Measurements from ENCODE around the gene SATB2.
A peak's percentile ranks its signal among the peaks of the same experiment; 100 is the strongest.

SATB2 gene

DNA sequence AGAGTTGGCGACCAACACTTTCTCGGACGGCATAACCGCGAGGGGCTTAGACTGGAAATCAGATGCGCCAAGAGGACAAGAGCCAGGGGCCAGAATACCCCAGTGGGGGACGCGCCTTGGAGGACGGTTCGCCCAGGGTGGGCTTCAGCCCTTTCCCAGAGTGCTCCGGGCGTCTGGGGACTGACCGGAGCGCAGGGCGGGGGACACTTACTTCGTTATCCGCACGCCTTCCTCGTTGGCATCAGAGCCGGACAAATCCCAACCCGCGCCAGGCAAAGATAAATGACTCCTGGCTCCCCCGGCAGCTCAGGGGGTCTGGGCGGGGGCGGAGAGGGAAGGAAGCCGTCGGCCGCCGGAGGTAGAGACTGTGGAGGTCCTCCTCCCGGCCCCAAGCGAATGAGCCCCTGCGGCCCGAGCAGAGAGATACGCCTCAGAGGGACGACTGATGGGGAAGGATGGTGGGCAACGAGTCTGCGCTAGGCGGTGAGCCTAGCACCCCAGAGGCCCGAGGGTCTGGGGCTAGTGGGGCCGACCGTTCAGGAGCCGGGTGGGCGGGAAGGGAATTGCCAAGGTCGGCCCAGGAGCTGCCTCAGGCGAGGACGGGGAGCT, 4.7 kb upstream of the SATB2 start:
- TF ChIP-seq, protein P1, sequence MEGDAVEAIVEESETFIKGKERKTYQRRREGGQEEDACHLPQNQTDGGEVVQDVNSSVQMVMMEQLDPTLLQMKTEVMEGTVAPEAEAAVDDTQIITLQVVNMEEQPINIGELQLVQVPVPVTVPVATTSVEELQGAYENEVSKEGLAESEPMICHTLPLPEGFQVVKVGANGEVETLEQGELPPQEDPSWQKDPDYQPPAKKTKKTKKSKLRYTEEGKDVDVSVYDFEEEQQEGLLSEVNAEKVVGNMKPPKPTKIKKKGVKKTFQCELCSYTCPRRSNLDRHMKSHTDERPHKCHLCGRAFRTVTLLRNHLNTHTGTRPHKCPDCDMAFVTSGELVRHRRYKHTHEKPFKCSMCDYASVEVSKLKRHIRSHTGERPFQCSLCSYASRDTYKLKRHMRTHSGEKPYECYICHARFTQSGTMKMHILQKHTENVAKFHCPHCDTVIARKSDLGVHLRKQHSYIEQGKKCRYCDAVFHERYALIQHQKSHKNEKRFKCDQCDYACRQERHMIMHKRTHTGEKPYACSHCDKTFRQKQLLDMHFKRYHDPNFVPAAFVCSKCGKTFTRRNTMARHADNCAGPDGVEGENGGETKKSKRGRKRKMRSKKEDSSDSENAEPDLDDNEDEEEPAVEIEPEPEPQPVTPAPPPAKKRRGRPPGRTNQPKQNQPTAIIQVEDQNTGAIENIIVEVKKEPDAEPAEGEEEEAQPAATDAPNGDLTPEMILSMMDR (IDR thresholded peaks at IDR 0.05; ENCODE audit: borderline replicate concordance, control extremely low read depth, extremely low read depth, insufficient read depth, missing control alignments): no peak
- in situ Hi-C loops (cut with MboI; ENCODE audit: low sequenced_read_pairs, unreplicated experiment): no loop called here
- DNase-seq (ENCODE audit: low spot score): peak; percentile 38

DNA sequence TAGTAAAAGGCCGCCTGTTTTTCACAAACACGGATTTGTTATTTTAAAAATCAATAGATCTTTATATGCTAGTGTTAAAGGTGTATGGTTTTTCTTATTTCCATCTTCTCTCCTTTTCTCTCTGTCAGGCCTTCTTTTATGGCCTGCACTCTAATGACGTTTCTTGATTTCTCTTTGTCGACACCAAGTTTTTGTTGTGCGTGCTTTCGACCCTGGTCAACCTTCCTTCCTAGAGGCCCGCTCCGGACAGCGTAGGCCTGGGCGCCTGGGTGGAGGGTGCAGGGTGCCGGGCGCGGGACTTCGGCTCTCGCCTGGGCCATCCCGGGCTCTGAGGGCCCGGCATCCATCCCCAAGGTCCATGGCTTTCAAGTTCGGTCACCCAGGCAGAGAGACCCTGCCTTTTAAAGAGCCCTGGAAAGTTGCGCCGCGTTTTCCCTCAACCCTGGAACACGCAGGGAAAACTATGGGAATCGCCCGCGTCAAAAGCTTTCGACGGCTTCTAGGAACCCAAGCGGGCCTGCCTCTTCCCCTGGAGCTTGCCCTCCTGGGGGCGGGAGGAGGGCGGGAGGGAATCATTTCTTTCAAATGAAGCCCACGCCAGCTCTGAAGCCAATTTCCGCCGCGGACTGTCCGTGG, 4.1 kb upstream of the SATB2 start:
- TF ChIP-seq, protein P1 (IDR thresholded peaks at IDR 0.05; ENCODE audit: borderline replicate concordance, control extremely low read depth, extremely low read depth, insufficient read depth, missing control alignments): no peak
- DNase-seq (ENCODE audit: low spot score): no peak
- in situ Hi-C loops (cut with MboI; ENCODE audit: low sequenced_read_pairs, unreplicated experiment): no loop called here

DNA sequence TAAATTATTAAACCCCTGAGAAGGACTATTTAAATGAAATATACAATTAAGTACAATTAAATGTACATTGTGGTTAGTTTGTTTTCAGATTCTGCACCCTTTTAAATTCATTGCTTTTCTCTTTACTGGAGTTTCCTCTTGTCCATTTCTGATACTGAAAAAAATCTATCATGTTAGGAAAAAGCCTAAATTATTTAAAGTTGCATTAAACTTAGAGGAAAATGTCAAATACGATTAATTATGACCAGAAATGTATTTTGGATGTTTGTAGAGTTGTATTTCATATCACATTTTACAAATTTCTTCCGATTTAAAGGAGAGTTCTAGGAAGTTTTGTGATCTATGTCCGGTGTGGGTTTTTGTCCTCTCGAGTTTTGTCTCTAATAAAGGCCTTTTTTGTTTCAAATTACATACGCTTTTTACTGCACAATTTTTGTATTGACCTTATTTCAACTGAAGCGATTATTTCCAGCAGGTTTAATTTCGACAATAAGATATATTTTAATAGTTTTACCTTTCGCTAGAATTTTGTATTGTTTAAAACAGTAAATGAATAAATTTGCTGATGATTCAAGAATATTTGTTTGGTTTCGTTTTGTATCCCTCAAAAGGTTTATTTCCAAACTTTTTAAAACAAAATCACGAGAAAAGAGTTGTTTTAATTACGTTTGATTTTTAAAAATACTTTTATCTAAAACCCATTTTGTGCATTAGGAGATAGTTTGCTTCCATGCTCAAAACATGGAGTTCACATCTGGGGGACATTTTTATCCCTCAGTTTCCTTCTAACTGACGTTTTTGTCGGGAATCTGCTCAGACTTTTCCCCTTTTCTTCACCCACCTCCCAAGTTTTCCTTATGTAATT, 3.3 kb upstream of the SATB2 start:
- in situ Hi-C loops (cut with MboI; ENCODE audit: low sequenced_read_pairs, unreplicated experiment): no loop called here
- TF ChIP-seq, protein P1 (IDR thresholded peaks at IDR 0.05; ENCODE audit: borderline replicate concordance, control extremely low read depth, extremely low read depth, insufficient read depth, missing control alignments): no peak
- no peak for DNase-seq (ENCODE audit: low spot score)

GRCh38 chr2:199460101-199460671, 2.4 kb upstream of the SATB2 start:
- DNase-seq (ENCODE audit: low spot score): peak; percentile 28
- in situ Hi-C loops (cut with MboI; ENCODE audit: low sequenced_read_pairs, unreplicated experiment): no loop called here
- TF ChIP-seq, protein P1 (IDR thresholded peaks at IDR 0.05; ENCODE audit: borderline replicate concordance, control extremely low read depth, extremely low read depth, insufficient read depth, missing control alignments): no peak

DNA sequence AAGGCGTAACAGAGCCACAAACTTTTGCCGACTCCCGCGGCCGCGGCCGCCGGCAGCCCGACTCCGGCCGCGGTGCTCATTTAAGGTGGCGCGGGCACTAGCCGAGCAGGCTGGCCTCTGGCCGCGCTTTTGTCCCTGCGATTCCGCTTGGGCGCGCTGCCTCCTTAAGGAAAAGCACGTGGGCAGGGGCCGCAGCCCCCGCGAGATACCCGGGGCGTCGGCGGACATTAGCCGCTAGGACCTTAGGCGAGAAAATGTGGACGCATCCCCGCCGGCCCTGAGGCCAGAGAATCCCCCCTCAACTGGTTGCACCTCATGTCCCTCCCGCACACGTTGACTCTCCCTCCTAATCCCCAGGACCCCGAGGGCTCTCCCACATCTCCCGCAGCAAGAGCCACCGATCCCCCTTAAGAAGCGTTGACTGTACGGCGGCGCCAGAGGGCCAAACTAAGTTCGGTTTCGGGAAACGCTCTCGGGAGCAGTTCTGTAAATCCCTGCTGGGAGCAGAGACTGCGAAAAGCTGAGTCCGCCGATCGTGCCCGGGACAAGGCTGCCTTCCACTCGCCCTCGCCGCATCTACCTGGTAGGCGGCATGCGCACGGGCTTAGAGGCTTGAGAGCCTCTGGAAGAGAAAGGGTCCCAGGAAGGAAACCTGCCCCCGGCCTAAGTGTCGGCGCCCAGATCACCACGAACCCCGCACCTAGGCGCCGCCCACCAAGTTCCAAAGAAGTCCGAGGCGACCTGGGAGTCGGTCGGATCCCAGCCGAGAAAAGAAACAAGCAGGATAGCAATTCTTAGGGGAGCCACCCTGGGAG, 1.8 kb upstream of the SATB2 start:
- TF ChIP-seq, protein P1 (IDR thresholded peaks at IDR 0.05; ENCODE audit: borderline replicate concordance, control extremely low read depth, extremely low read depth, insufficient read depth, missing control alignments): no peak
- in situ Hi-C loops (cut with MboI; ENCODE audit: low sequenced_read_pairs, unreplicated experiment): no loop called here
- DNase-seq (ENCODE audit: low spot score): peak; percentile 58

Measured in GM13976 (cell line).